HCT116 (cell line): ENCODE measurements around the gene SP110.

Source experiments
- EZH2 ChIP-seq: fragments of 200-600 bp; sonication (generic); IDR thresholded peaks from 2 replicates; pipeline ENCODE4 v1.6.1; 2017; ENCODE audit warnings: antibody characterized with exemption, mixed run types
- ZNF274 ChIP-seq: fragments of 200-500 bp; sonication (Bioruptor generic); IDR thresholded peaks from 2 replicates; pipeline ENCODE4 v1.6.1; 2014; ENCODE audit warnings: mild to moderate bottlenecking, low read depth, low read length, inconsistent platforms

- TF ChIP-seq EZH2 (no peak), ZNF274 (no peak)
These were observed 45.3 kb downstream of the SP110 start for GRCh38 chr2:230174466-230174865.
